Stimulated activated CD8-positive, alpha-beta memory T cell treated with anti-CD3 and anti-CD28 coated beads, Interleukin-15, amount 100 ng/mL, for 1 hour (primary cell): ENCODE data around the gene FBXO42.

Experiments used
- DNase-seq: peaks from one replicate; pipeline ENCODE4 v3.0.0-alpha.2; 2020; ENCODE audit warnings: low read depth

FBXO42 gene

GRCh38 chr1:16324456-16324890 is 27.8 kb downstream of the FBXO42 start:
- no peak for DNase-seq

GRCh38 chr1:16321176-16321867 is 31.0 kb downstream of the FBXO42 start:
- no peak for DNase-seq

- no peak for DNase-seq
These were observed 33.7 kb downstream of the FBXO42 start for GRCh38 chr1:16318555-16318954.

- DNase-seq, result no peak
These were observed 36.8 kb downstream of the FBXO42 start for GRCh38 chr1:16315437-16315836.

- no peak for DNase-seq
These were observed 45.1 kb downstream of the FBXO42 start for GRCh38 chr1:16307222-16307621.

GRCh38 chr1:16302709-16303627 is 49.3 kb downstream of the FBXO42 start:
- no peak for DNase-seq

GRCh38 chr1:16300436-16300835 is 51.8 kb downstream of the FBXO42 start:
- DNase-seq, result no peak

GRCh38 chr1:16298653-16299052 is 53.6 kb downstream of the FBXO42 start:
- DNase-seq, result no peak

- DNase-seq, result no peak
These were observed 55.6 kb downstream of the FBXO42 start for GRCh38 chr1:16296643-16297042.

GRCh38 chr1:16294219-16295212 is 57.8 kb downstream of the FBXO42 start:
- no peak for DNase-seq

- DNase-seq, result no peak
These were observed 58.7 kb downstream of the FBXO42 start for GRCh38 chr1:16293538-16293937.

GRCh38 chr1:16292739-16293138 is 59.5 kb downstream of the FBXO42 start:
- DNase-seq, result no peak

- no peak for DNase-seq
These were observed 62.3 kb downstream of the FBXO42 start for GRCh38 chr1:16289959-16290358.

- no peak for DNase-seq
These were observed 66.2 kb downstream of the FBXO42 start for GRCh38 chr1:16286122-16286521.

- no peak for DNase-seq
These were observed 70.5 kb downstream of the FBXO42 start for GRCh38 chr1:16281765-16282164.

- no peak for DNase-seq
These were observed 73.1 kb downstream of the FBXO42 start for GRCh38 chr1:16279186-16279585.

GRCh38 chr1:16276302-16277030 is 75.8 kb downstream of the FBXO42 start:
- DNase-seq, result no peak

GRCh38 chr1:16275591-16275990 is 76.7 kb downstream of the FBXO42 start:
- DNase-seq, result no peak

- no peak for DNase-seq
These were observed 84.5 kb downstream of the FBXO42 start for GRCh38 chr1:16267690-16268180.

- no peak for DNase-seq
These were observed 85.7 kb downstream of the FBXO42 start for GRCh38 chr1:16266411-16267118.
